Esophagus muscularis mucosa (tissue), 4 donors: ENCODE measurements around the gene GSTM3. TPM values are rescaled to one million over a fixed set of nuclear protein-coding genes. Genes with fewer than 3 reads are reported as not detected.

Experiments used
- DNase-seq: peaks from one replicate; pipeline ENCODE4 v3.0.0-alpha.2; 2017; ENCODE audit errors: extremely low spot score
- H3K27ac ChIP-seq, 4 donors: fragments of 200-600 bp; sonication (generic); replicated peaks in 1 of 4; 1 replicate in 3 of 4; 2 replicates in 1 of 4; pipeline ENCODE4 v1.5.1; 2016 to 2019; ENCODE audit warnings: mild to moderate bottlenecking in 1 of 4
- H3K27me3 ChIP-seq, 4 donors: fragments of 200-600 bp; sonication (generic); one replicate each; pipeline versions ENCODE4 v1.5.1 to v1.6.0; 2016 to 2019
- H3K36me3 ChIP-seq, 4 donors: fragments of 200-600 bp; sonication (generic); one replicate each; pipeline ENCODE4 v1.5.1; 2016 to 2019
- H3K4me1 ChIP-seq, 4 donors: fragments of 200-600 bp; sonication (generic); one replicate each; pipeline ENCODE4 v1.5.1; 2016 to 2019
- H3K4me3 ChIP-seq, 4 donors: fragments of 200-600 bp; sonication (generic); 1 replicate in 2 of 4; 2 replicates in 2 of 4; pipeline ENCODE4 v1.5.1; 2016 to 2019; ENCODE audit warnings: mild to moderate bottlenecking in 4 of 4, moderate library complexity in 1 of 4
- H3K9me3 ChIP-seq, 4 donors: fragments of 200-600 bp; sonication (generic); 1 replicate in 3 of 4; 2 replicates in 1 of 4; pipeline ENCODE4 v1.5.1; 2016 to 2019
- CTCF ChIP-seq, 3 experiments: fragments of 200-600 bp in 2 of 3; fragments of 450-650 bp in 1 of 3; sonication (generic) in 2 of 3; IDR thresholded peaks; one replicate each; pipeline ENCODE4 v1.5.1; 2017 to 2019; ENCODE audit warnings: antibody characterized with exemption in 3 of 3, mild to moderate bottlenecking in 2 of 3, moderate library complexity in 1 of 3
- EP300 ChIP-seq: sonication (generic); formaldehyde crosslinking; IDR thresholded peaks from one replicate; pipeline ENCODE4 v1.6.1; 2017; ENCODE audit warnings: antibody characterized with exemption
- POLR2A ChIP-seq: fragments of 450-650 bp; IDR thresholded peaks from one replicate; pipeline ENCODE4 v1.6.1; 2017; ENCODE audit warnings: antibody characterized with exemption, moderate library complexity, mild to moderate bottlenecking, low read depth
- POLR2AphosphoS5 ChIP-seq, 2 donors: sonication (generic); formaldehyde crosslinking; IDR thresholded peaks; one replicate each; pipeline ENCODE4 v1.6.1; 2017; ENCODE audit warnings: antibody characterized with exemption in 2 of 2
- whole genome bisulfite sequencing: methylation state at CpG from one replicate; pipeline ENCODE4 v1.1.5; 2018; 5-methylcytosine and 5-hydroxymethylcytosine counted together
- intact Hi-C: fragments of 100-400 bp; cut with DNase I; formaldehyde crosslinking; loops from one replicate; pipeline ENCODE4 v1.15.1; 2023
- total RNA-seq, 4 donors: library from RNA; depleted of rRNA; stranded (reverse); fragments of >200 nt; gene quantifications; one replicate each; pipeline versions ENCODE4 v1.1.0 to v1.2.1, GENCODE V29; 2016

GSTM3 gene
- total RNA-seq: 100 to 1,000 TPM in 1 of 4 donors, 10 to 100 TPM in 3; 64.6 to 111 (median 76.9) TPM

GRCh38 chr1:109740615-109741373 is at the start of gene GSTM3:
TSS of gene GSTM3 (minus strand) at chr1:109741038. CDS start at chr1:109740287, 751 bp downstream.
- Histone ChIP-seq H3K27me3 (no peaks in the 10 kb centered on the region), H3K9me3 (no peaks in the 10 kb centered on the region), H3K4me1 (peaks cover 15 to 19% (median 18%) of the 10 kb centered on the region in 4 donors), H3K27ac (peak within 1 kb of the TSS; percentile 79 to 91 (median 82)), H3K4me3 (peak within 1 kb of the TSS; percentile 74 to 93 (median 86)), H3K36me3 (peaks cover 6 to 21% (median 13%) of the 10 kb centered on the region in 4 donors)
- TF ChIP-seq POLR2A: no peak
- TF ChIP-seq CTCF (IDR thresholded peaks at IDR 0.05): no peak
- TF ChIP-seq POLR2AphosphoS5 (IDR thresholded peaks at IDR 0.05): no peak
- TF ChIP-seq EP300: no peak
- WGBS: under 1% methylated on average over 8 of the region's 10 CpGs
- intact Hi-C loops: no loop called here
- no peak for DNase-seq

- TF ChIP-seq POLR2AphosphoS5 (IDR thresholded peaks at IDR 0.05) (no peak), POLR2A (no peak), EP300 (no peak), CTCF (IDR thresholded peaks at IDR 0.05) (no peak)
- intact Hi-C loops: no loop called here
- Histone ChIP-seq H3K27me3 (no peaks in the 10 kb centered on the region), H3K4me3 (no peak overlapping the region), H3K4me1 (peaks cover 56 to 74% (median 70%) of the 10 kb centered on the region in 4 donors), H3K27ac (peak overlapping the region in 3 of 4 donors; percentile 28 to 55 (median 45)), H3K36me3 (no peaks in the 10 kb centered on the region), H3K9me3 (no peaks in the 10 kb centered on the region)
- 93% methylated on average over 2 of the region's 2 CpGs for WGBS
- DNase-seq: no peak
Observed at GRCh38 chr1:109790329-109790728, 49.5 kb upstream of the GSTM3 start.

- Histone ChIP-seq H3K4me3 (no peak overlapping the region), H3K9me3 (no peaks in the 10 kb centered on the region), H3K4me1 (peaks cover 50 to 73% (median 68%) of the 10 kb centered on the region in 4 donors), H3K36me3 (no peaks in the 10 kb centered on the region), H3K27ac (no peak overlapping the region), H3K27me3 (no peaks in the 10 kb centered on the region)
- WGBS: 91% methylated on average over 9 of the region's 9 CpGs
- DNase-seq: no peak
- intact Hi-C loops: no loop called here
- TF ChIP-seq POLR2A: no peak
- no peak for TF ChIP-seq CTCF (IDR thresholded peaks at IDR 0.05)
- no peak for TF ChIP-seq POLR2AphosphoS5 (IDR thresholded peaks at IDR 0.05)
- TF ChIP-seq EP300: no peak
Observed at GRCh38 chr1:109789551-109790180, 48.8 kb upstream of the GSTM3 start.

- DNase-seq: no peak
- no peaks in the 10 kb centered on the region for H3K9me3 ChIP-seq
- no peak overlapping the region for H3K27ac ChIP-seq
- TF ChIP-seq CTCF (IDR thresholded peaks at IDR 0.05) (peak in 1 of 3 experiments; percentile 14), EP300 (no peak)
- H3K36me3 ChIP-seq: no peaks in the 10 kb centered on the region
- peaks cover 43 to 73% (median 66%) of the 10 kb centered on the region in 4 donors for H3K4me1 ChIP-seq
- intact Hi-C loops: no loop called here
- WGBS: 77% methylated on average over 4 of the region's 9 CpGs
- no peak overlapping the region for H3K4me3 ChIP-seq
- H3K27me3 ChIP-seq: no peaks in the 10 kb centered on the region
Observed at GRCh38 chr1:109788695-109789521, 48.1 kb upstream of the GSTM3 start.
